ENCODE results near the gene DAP.
"Not testable (repeated sequence)": the region's sequence is repeated elsewhere in the genome, so short reads cannot be mapped to it uniquely, and the experiment has no call there.

Gene DAP

GRCh38 chr5:10733426-10733825 is 27.6 kb downstream of the DAP start:
- no peak for DNase-seq

GRCh38 chr5:10731913-10732312 is 29.1 kb downstream of the DAP start:
- DNase-seq, result no peak

GRCh38 chr5:10730043-10730351 is 31.0 kb downstream of the DAP start:
- no peak for DNase-seq

DNA sequence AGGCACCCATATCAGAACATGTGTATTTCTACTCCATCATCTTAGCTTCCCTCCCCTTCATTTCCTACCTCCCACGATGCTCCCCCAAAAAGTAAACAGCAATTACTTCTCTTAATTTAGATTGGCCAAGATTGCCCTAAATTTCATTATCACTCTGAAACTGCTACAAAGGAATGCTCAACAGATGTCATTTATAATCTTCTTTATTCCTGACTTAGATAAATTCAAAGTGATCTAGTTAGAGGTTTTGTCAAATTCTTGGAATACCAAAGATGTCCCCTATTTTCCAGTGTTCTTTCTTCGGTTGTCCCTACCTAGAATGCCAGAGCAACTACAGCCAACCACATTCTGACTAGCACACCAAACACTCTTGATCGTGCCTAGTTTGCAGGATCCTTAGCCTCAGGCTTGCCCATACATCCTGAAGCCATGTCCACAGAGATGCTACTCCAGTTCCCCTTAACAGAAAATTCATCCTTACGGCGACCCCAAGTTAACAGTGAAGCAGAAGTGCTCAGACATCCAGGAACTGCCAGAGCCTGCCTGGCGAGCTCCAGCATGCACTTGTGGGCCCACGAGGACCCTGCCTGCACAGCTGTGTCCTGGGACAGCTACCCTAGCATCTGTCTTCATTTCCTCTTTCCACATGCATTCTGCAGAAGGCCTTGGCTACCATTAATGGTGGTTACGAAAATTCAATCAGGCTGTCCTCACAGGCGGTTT is 31.6 kb downstream of the DAP start:
- no peak for DNase-seq

DNA sequence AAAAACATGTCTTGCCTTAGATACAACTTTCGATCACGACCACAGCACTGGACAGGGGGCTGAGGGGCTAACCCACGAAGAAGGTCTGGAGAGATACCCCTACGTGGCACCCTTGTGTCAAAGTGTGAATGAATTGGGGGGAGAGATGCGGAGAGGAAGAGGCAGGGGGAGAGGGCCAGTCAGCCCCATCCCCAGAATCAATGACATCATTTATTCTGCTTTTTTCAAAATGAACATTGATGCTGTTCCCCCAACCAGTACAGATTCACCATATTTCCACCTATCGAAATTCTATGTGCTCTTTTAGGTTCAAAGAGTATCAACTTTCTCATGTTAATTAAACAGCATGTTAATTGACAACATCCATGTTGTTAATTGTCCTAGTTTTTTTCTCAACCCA is 32.4 kb downstream of the DAP start:
- no peak for DNase-seq

GRCh38 chr5:10727861-10728260 is 33.2 kb downstream of the DAP start:
- no peak for DNase-seq

- no peak for DNase-seq
Measured at GRCh38 chr5:10726913-10727517, 34.0 kb downstream of the DAP start.

GRCh38 chr5:10726179-10726912 is 34.7 kb downstream of the DAP start:
- DNase-seq, result no peak

DNA sequence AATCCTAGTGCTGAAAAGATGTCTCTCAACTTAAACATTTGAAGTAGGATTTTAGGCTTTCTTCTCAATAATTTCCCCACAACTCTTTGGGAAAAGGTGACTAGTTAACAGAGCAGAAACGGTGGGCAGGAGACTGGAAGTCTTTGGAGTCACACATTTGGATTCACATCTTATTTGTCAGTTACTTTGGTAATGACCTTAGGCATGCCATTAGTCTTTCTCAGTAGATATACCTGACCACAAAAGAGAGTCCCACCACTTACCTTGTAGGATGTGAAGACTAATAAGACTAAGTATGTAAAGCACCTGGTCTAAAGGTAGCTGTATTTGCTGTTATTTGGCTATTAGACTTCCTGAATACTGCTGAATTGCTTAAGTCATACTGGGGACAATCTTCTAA is 35.4 kb downstream of the DAP start:
- no peak for DNase-seq

DNA sequence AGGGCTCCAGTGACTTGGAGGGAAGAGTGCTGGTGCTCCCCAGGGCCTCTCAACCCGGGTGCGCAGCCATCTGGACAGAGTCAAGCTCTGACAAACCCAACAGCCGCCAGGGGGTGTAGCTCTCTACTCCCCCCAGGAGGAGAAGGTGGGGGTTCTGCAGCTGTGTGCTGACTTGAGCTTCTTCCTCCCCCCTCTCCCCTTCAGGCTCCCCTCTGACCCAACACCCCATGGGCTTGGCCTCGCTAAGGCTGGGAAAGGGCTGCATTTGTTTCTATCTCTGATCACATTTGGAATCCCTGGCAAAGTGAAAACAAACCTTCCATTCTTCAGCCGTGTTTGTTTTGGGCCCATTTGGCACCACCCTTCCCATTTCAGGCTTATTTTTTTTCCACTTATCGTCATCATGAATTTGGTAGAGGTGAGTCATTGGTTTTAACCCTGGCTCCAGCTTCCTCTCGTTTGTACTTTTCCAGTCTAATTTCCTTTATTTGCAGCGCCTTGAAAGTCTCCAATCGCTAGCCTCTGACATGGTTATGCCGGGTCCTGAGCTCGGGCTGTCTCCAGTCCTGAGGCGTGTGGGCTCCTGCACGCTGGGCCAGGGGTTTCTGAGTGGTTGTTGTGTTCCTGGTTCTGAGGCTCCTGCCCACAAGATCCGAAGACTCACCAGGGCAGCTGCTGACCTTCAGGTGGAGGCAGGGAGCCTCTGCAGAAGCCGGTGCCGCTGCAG is 36.1 kb downstream of the DAP start:
- DNase-seq, result no peak

DNA sequence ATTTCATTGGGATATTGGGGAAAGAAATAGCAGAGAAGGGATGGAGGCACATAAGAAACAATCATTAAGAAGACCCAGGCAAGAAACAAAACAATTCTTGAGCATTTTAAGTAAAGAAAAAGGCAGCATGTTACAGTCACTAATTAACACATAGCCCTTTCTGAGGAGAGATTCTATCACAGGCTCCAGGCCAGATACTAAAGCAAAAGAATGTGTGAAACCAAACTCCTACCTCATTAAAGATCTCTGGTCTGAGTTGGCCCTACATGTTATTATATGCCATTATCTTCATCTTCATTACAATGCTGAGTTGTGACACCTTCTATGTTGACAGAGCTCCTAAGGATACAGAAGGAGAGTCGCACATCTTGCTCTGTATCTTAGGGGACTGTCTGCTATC is 37.5 kb downstream of the DAP start:
- no peak for DNase-seq

GRCh38 chr5:10720766-10721165 is 40.3 kb downstream of the DAP start:
- not testable (repeated sequence) for DNase-seq

- no peak for DNase-seq
Measured at GRCh38 chr5:10719965-10720364, 41.1 kb downstream of the DAP start.

DNA sequence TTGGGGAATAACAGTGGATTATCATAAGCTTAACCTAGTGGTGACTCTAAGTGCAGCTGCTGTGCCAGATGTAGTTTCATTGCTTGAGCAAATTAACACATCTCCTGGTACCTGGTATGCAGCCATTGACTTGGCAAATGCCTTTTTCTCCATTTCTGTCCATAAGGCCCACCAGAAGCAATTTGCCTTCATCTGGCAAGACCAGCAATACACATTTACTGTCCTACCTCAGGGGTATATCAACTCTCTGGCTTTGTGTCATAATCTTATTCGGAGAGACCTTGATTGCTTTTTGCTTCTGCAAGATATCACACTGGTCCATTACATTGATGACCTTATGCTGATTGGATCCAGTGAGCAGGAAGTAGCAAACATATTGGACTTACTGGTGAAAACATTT is 42.4 kb downstream of the DAP start:
- not testable (repeated sequence) for DNase-seq

- not testable (repeated sequence) for DNase-seq
Measured at GRCh38 chr5:10716825-10717224, 44.2 kb downstream of the DAP start.

GRCh38 chr5:10715605-10716290 is 45.3 kb downstream of the DAP start:
- DNase-seq, result no peak

DNA sequence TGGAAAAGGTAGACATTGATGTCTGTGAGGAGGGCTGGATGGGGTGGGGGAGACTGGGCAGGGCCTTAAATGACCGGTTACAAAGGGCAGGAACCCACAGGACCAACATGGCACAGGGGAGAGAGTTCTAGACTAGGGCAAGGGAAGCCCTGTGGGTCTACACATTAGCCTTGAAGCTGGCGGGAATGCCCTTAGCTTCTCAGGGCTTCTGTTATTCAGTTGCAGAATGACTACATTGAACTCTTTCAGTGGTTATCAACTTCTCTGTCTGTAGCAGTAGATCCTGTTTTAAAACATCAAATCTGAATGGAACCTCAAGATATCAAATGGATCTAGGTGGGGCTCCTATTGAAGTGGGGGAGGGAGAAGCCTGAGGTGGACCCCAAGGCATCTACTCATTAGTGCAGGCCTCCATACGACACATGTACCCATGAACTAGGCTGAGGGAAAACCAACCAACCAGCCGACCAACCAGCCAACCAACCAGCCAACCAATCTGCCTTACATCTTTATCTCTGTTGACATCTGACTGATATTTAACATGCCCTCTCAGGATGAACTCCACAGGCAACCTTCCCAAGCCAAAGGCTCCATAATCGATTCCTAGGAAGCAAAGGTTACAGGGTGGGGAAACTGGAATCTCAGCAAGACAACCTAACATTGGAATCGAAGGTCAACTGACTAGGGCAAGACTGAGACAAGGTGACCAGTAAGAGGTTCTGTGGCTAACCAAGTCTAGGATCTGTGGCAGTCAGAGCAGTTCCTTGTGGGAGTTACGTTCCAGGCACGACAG is 48.3 kb downstream of the DAP start:
- no peak for DNase-seq

- DNase-seq, result no peak
Measured at GRCh38 chr5:10711562-10711961, 49.5 kb downstream of the DAP start.

DNA sequence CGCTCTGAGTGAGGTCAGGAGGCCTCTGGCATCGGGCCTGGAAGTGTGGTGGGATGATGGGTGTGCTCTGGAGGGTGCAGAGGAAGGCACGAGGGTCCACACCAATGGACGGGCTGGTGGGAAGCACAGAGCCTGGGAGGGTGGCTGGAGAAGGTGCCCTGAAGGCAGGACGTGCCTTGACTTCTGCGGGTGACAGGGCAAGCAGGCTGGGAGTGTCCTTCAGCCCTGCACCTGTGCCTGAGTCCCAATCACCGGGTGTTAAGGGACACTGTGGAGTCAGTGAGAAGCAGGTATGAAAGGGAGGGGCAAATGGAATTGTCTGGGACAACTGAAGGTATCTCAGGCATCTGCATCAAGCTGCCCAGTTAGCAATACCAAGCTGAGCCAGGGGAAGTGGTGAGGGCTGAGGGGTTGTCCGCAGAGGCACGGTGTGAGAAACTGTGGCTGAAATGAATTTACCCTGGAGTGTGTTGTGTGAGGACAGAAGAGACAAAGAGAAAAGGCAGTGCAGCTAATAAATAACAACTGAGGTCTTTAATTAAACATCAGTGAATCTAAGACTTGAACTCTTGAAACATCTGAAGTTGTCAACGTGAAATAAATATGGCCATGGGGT is 50.4 kb downstream of the DAP start:
- no peak for DNase-seq

DNA sequence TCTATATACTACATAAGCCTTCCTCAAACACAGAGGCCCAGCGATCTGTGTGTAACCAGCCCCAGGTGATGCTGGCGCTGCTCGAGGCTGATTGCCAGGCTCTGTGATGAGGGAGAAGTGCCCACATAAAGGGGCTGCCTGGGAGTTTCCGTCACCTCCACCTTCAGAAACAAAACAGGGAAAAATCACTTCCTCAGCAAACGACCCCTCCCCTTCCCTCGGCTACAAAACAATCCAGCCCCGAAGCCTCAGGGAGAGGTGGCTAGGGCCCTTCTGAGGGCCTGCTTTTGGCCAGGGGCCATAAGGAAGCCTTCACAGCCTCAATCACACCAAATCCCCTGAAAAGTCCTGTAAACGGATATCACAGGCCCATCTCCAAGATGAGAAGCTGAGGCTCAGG is 51.1 kb downstream of the DAP start:
- DNase-seq, result no peak

GRCh38 chr5:10709409-10709808 is 51.6 kb downstream of the DAP start:
- DNase-seq, result no peak
